NCI-H524 (cell line): ENCODE data around the gene OSBPL3.
"Not testable (repeated sequence)": the region's sequence is repeated elsewhere in the genome, so short reads cannot be mapped to it uniquely, and the experiment has no call there.

Experiments
- DNase-seq, 2 experiments: peaks; one replicate each; lab custom pipeline; 2025; lab: John Stamatoyannopoulos, UW

Gene OSBPL3

GRCh38 chr7:24979863-24980533 lies at the start of gene OSBPL3:
Gene OSBPL3, minus strand, starts transcription at chr7:24980178. Its CDS starts 87,706 bp downstream, at chr7:24892472.
- peak; percentile 79 to 92 for DNase-seq

- DNase-seq, result no peak
These were observed 49.1 kb upstream of the OSBPL3 start for GRCh38 chr7:25029075-25029474.

- no peak for DNase-seq
These were observed 48.5 kb upstream of the OSBPL3 start for GRCh38 chr7:25028370-25029021.

- DNase-seq, result no peak
These were observed 46.2 kb upstream of the OSBPL3 start for GRCh38 chr7:25026156-25026555.

- DNase-seq, result no peak
These were observed 45.3 kb upstream of the OSBPL3 start for GRCh38 chr7:25025218-25025671.

- no peak for DNase-seq
These were observed 44.1 kb upstream of the OSBPL3 start for GRCh38 chr7:25024066-25024465.

GRCh38 chr7:25017671-25018070 lies 37.7 kb upstream of the OSBPL3 start:
- not testable (repeated sequence) for DNase-seq

GRCh38 chr7:25014756-25015155 lies 34.8 kb upstream of the OSBPL3 start:
- no peak for DNase-seq

GRCh38 chr7:25012710-25013109 lies 32.7 kb upstream of the OSBPL3 start:
- not testable (repeated sequence) for DNase-seq

- no peak for DNase-seq
These were observed 32.3 kb upstream of the OSBPL3 start for GRCh38 chr7:25012254-25012653.

GRCh38 chr7:25009257-25009656 lies 29.3 kb upstream of the OSBPL3 start:
- DNase-seq, result no peak

GRCh38 chr7:25007668-25008067 lies 27.7 kb upstream of the OSBPL3 start:
- DNase-seq, result no peak

GRCh38 chr7:25006276-25006675 lies 26.3 kb upstream of the OSBPL3 start:
- DNase-seq, result no peak

GRCh38 chr7:25005658-25006057 lies 25.7 kb upstream of the OSBPL3 start:
- no peak for DNase-seq

GRCh38 chr7:25002786-25003185 lies 22.8 kb upstream of the OSBPL3 start:
- DNase-seq, result no peak

GRCh38 chr7:24995466-24995865 lies 15.5 kb upstream of the OSBPL3 start:
- no peak for DNase-seq

GRCh38 chr7:24992314-24992713 lies 12.3 kb upstream of the OSBPL3 start:
- DNase-seq, result no peak

- DNase-seq, result no peak
These were observed 11.4 kb upstream of the OSBPL3 start for GRCh38 chr7:24991353-24991752.

- no peak for DNase-seq
These were observed 7.4 kb upstream of the OSBPL3 start for GRCh38 chr7:24987331-24987842.

- peak in 1 of 2 experiments; percentile 10 for DNase-seq
These were observed 2.9 kb upstream of the OSBPL3 start for GRCh38 chr7:24982917-24983316.

- DNase-seq, result peak; percentile 11 to 47
These were observed 1.4 kb upstream of the OSBPL3 start for GRCh38 chr7:24981171-24981951.

GRCh38 chr7:24980534-24981170 lies 674 bp upstream of the OSBPL3 start:
- DNase-seq, result no peak
